ENCODE results near the gene FTCD. TPM values are rescaled to one million over a fixed set of nuclear protein-coding genes. Genes with fewer than 3 reads are reported as not detected.

FTCD gene
- total and polyA plus RNA-seq, 2 of the 4 experiments (the other 2 are of a cell fraction), result 0.55 TPM; not detected in 1

DNA sequence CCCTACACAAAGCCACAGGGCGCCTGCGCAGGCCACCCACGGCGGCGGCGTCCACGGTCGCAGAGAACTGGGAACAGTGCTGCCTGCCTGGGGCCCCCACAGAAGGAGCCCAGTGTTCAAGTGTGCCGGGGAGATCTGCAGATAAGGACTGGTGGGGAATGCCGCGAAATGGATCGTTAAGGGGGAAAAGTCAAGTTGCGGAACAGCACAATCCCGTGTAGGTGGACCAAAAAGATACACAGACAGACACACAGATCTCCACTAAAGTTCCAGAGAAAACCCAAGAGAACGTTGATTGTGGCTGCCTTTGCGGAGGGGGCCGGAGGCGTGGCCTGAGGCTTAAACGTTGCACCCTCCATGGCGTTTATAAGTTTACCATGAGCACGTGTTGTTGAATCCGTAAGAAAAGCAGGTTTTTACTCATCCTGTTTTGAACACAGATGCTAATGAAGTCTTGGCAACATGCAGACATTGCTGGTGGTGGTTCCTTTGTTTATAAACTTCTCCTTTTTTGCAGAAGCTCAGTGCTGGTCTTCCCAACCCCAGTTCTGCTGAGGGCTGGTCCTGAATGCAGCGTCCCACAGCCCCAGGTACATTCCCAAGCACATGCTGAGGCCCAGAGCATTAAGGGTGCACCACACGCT, 24.8 kb upstream of the FTCD start:
- H3K14ac ChIP-seq (replicated peaks; ENCODE audit: low read depth, low read length), result no peak overlapping the region
- ChIA-PET CTCF (no interaction called here), POLR2A (ENCODE audit: unreplicated experiment) (no interaction called here)
- no peaks in the 10 kb centered on the region for H3K36me3 ChIP-seq (ENCODE audit: control insufficient read depth, insufficient read depth, low read length)
- in situ Hi-C loops (cut with MboI; ENCODE audit: low sequenced_read_pairs), result no loop called here
- no peak overlapping the region for H2BK15ac ChIP-seq (ENCODE audit: low read depth, low read length)
- dilution Hi-C loops (cut with HindIII; ENCODE audit: low sequenced_read_pairs, unreplicated experiment), result no loop called here
- no peak overlapping the region for H2AFZ ChIP-seq (replicated peaks; ENCODE audit: low read length, poor library complexity)
- H3K56ac ChIP-seq (ENCODE audit: extremely low read depth, insufficient read depth, low read length), result no peak overlapping the region
- H4K5ac ChIP-seq (ENCODE audit: low read depth, low read length), result no peak overlapping the region
- no peak overlapping the region for H2BK120ac ChIP-seq (ENCODE audit: low read depth, low read length)
- TF ChIP-seq POLR2A (IDR thresholded peaks at IDR 0.05; ENCODE audit: low read depth, low read length), result no peak
- TF ChIP-seq, protein P1, sequence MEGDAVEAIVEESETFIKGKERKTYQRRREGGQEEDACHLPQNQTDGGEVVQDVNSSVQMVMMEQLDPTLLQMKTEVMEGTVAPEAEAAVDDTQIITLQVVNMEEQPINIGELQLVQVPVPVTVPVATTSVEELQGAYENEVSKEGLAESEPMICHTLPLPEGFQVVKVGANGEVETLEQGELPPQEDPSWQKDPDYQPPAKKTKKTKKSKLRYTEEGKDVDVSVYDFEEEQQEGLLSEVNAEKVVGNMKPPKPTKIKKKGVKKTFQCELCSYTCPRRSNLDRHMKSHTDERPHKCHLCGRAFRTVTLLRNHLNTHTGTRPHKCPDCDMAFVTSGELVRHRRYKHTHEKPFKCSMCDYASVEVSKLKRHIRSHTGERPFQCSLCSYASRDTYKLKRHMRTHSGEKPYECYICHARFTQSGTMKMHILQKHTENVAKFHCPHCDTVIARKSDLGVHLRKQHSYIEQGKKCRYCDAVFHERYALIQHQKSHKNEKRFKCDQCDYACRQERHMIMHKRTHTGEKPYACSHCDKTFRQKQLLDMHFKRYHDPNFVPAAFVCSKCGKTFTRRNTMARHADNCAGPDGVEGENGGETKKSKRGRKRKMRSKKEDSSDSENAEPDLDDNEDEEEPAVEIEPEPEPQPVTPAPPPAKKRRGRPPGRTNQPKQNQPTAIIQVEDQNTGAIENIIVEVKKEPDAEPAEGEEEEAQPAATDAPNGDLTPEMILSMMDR (conservative IDR thresholded peaks at IDR 0.05; ENCODE audit: low read depth, low read length), result no peak
- no peak for TF ChIP-seq MAFK (IDR thresholded peaks at IDR 0.05; ENCODE audit: low read depth, low read length)
- TF ChIP-seq MXI1 (IDR thresholded peaks at IDR 0.05; ENCODE audit: borderline replicate concordance, low read depth, low read length), result no peak
- TF ChIP-seq RCOR1 (IDR thresholded peaks at IDR 0.05; ENCODE audit: insufficient replicate concordance, low read length), result no peak
- TF ChIP-seq, protein P2, sequence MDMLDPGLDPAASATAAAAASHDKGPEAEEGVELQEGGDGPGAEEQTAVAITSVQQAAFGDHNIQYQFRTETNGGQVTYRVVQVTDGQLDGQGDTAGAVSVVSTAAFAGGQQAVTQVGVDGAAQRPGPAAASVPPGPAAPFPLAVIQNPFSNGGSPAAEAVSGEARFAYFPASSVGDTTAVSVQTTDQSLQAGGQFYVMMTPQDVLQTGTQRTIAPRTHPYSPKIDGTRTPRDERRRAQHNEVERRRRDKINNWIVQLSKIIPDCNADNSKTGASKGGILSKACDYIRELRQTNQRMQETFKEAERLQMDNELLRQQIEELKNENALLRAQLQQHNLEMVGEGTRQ (IDR thresholded peaks at IDR 0.05; ENCODE audit: low read depth, low read length), result no peak
- no peak for TF ChIP-seq FOS (IDR thresholded peaks at IDR 0.05; ENCODE audit: low read depth, low read length)
- no peak for TF ChIP-seq SMC3 (IDR thresholded peaks at IDR 0.05; ENCODE audit: low read depth, low read length)
- no peak for TF ChIP-seq MAZ (IDR thresholded peaks at IDR 0.05; ENCODE audit: borderline replicate concordance, low read depth, low read length)
- TF ChIP-seq, protein P3, sequence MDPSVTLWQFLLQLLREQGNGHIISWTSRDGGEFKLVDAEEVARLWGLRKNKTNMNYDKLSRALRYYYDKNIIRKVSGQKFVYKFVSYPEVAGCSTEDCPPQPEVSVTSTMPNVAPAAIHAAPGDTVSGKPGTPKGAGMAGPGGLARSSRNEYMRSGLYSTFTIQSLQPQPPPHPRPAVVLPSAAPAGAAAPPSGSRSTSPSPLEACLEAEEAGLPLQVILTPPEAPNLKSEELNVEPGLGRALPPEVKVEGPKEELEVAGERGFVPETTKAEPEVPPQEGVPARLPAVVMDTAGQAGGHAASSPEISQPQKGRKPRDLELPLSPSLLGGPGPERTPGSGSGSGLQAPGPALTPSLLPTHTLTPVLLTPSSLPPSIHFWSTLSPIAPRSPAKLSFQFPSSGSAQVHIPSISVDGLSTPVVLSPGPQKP (IDR thresholded peaks at IDR 0.05; ENCODE audit: borderline replicate concordance, low read depth, low read length), result no peak
- no peak for TF ChIP-seq CHD1 (IDR thresholded peaks at IDR 0.05; ENCODE audit: low read depth, low read length)
- no peak for TF ChIP-seq RFX5 (IDR thresholded peaks at IDR 0.05; ENCODE audit: low read depth, low read length)
- TF ChIP-seq NFE2L2 (IDR thresholded peaks at IDR 0.05; ENCODE audit: low read depth, low read length), result no peak
- no peak for TF ChIP-seq RAD21 (IDR thresholded peaks at IDR 0.05; ENCODE audit: low read length)
- no peak for TF ChIP-seq BHLHE40 (IDR thresholded peaks at IDR 0.05; ENCODE audit: low read depth, low read length)
- TF ChIP-seq CEBPB (IDR thresholded peaks at IDR 0.05; ENCODE audit: low read depth, low read length), result no peak
- H2AK9ac ChIP-seq (replicated peaks; ENCODE audit: low read depth, low read length, poor library complexity), result no peak overlapping the region
- peaks cover 4% of the 10 kb centered on the region for H3K9me1 ChIP-seq (ENCODE audit: insufficient read depth, low read length)
- intact Hi-C loops (cut with micrococcal nuclease), result no loop called here
- peaks cover 4 to 8% of the 10 kb centered on the region in 2 experiments; a peak in 3 of 4 replicates for H3K79me1 ChIP-seq (ENCODE audit: low read depth in 1 of 2, low read length in 2 of 2)
- no peak overlapping the region for H3K18ac ChIP-seq (ENCODE audit: low read depth, low read length)
- H3K9ac ChIP-seq (ENCODE audit: low read depth, low read length), result no peak overlapping the region
- H3K27me3 ChIP-seq (ENCODE audit: control insufficient read depth, insufficient read depth, low read length), result no peaks in the 10 kb centered on the region
- BruUV-seq (replicated peaks), result no TSS peak
- H2AK5ac ChIP-seq (ENCODE audit: low read depth, low read length), result no peak overlapping the region
- DNase-seq (no peak), ATAC-seq (ENCODE audit: low read depth) (no peak)
- no peaks in the 10 kb centered on the region for H4K20me1 ChIP-seq (ENCODE audit: insufficient read depth, low read length)
- H2BK20ac ChIP-seq (ENCODE audit: low read depth, low read length), result no peak overlapping the region
- H4K8ac ChIP-seq (ENCODE audit: low read depth in 2 of 2, low read length in 2 of 2), result no peak overlapping the region
- peaks cover 7% of the 10 kb centered on the region; the same call in 1 of the 2 replicates for H3K4me1 ChIP-seq (ENCODE audit: control insufficient read depth, insufficient read depth, low read length)
- no peak overlapping the region for H3K23ac ChIP-seq (ENCODE audit: low read depth, low read length)
- peaks cover 2% of the 10 kb centered on the region; the same call in 1 of the 2 replicates for H3K9me3 ChIP-seq (ENCODE audit: control insufficient read depth, insufficient read depth, low read length)
- H4K91ac ChIP-seq (ENCODE audit: insufficient read depth, low read depth, low read length), result no peak overlapping the region
- 62% methylated on average over 7 of the region's 24 CpGs; no CpG with 5 or more reads in 1 of the 2 experiments for WGBS, 2 experiments (ENCODE audit: extremely low coverage in 2 of 2, insufficient read length in 1 of 2)
- H3K27ac ChIP-seq (ENCODE audit: insufficient read depth, low read length), result no peak overlapping the region
- H2BK5ac ChIP-seq (ENCODE audit: low read depth, low read length, poor library complexity, severe bottlenecking), result no peak overlapping the region
- no peak overlapping the region for H3K4me2 ChIP-seq (ENCODE audit: low read depth, low read length)
- H3K4me3 ChIP-seq (ENCODE audit: insufficient read depth, low read depth, low read length), result no peak overlapping the region
- no peak overlapping the region for H3K4ac ChIP-seq (ENCODE audit: low read depth, low read length)
